Heart left ventricle (tissue), 13 donors: ENCODE data around the gene KLHL2.
"Not testable (repeated sequence)": the region's sequence is repeated elsewhere in the genome, so short reads cannot be mapped to it uniquely, and the experiment has no call there.

Source experiments
- CTCF ChIP-seq, 12 donors: fragments of 200-600 bp; sonication (generic) in 4 of 12; IDR thresholded peaks; one replicate each; pipeline versions ENCODE4 v1.5.0 to v1.8.0; 2018 to 2022; ENCODE audit warnings: antibody characterized with exemption in 12 of 12, mild to moderate bottlenecking in 5 of 12
- POLR2A ChIP-seq, 2 donors: fragments of 450-650 bp; IDR thresholded peaks; one replicate each; pipeline ENCODE4 v1.6.1; 2017; ENCODE audit warnings: antibody characterized with exemption in 2 of 2, mild to moderate bottlenecking in 2 of 2, moderate library complexity in 2 of 2
- donor health status: ischemic (EF 13 %, LVEDD 7.1; RV severe dilation, severe dysfunction).
- donor health status: DM: no; HTN: yes; CAD: no.
- donor health status: DM: no; HTN: no; CAD: no.
- donor health status: ischemic (EF 25% LVEDD 6.9; RV normal size, moderate dysfunction).
- donor health status: ischemic (EF 25% LVEDD 5.7; RV mildly dilated, moderate dysfunction).
- donor health status: ischemic (EF 35%, LVEDD 5.7; RV mildly dilated, moderate dysfunction).
- donor health status: nonischemic (EF 11% LVEDD 7.7; RV severe dilation, severe dysfunction).
- donor health status: DM: yes; HTN: yes; CAD: no.
- donor health status: PGD.
- donor health status: ischemic (EF 29% LVEDD 5.4; RV normal size, mild dysfunction).
- donor health status: nonischemic (EF 23%, LVEDD 6.1; RV moderate dilation, normal function).

- TF ChIP-seq CTCF, POLR2A (IDR thresholded peaks at IDR 0.05): not testable (repeated sequence)
Measured at GRCh38 chr4:165236852-165237251, 29.5 kb downstream of the KLHL2 start.
